ENCODE data around the gene MACROD2.

The MACROD2 gene

GRCh38 chr20:14780508-14780907 is 785.2 kb downstream of the MACROD2 start:
- no peak for DNase-seq

GRCh38 chr20:14782731-14783130 is 787.4 kb downstream of the MACROD2 start:
- DNase-seq = no peak

- no peak for DNase-seq
Observed at GRCh38 chr20:14783766-14784165, 788.5 kb downstream of the MACROD2 start.

GRCh38 chr20:14785065-14785743 is 789.9 kb downstream of the MACROD2 start:
- DNase-seq = no peak

- DNase-seq = no peak
Observed at GRCh38 chr20:14790190-14790589, 794.9 kb downstream of the MACROD2 start.

- no peak for DNase-seq
Observed at GRCh38 chr20:14790771-14791620, 795.7 kb downstream of the MACROD2 start.

GRCh38 chr20:14792915-14793314 is 797.6 kb downstream of the MACROD2 start:
- DNase-seq = no peak

- DNase-seq = no peak
Observed at GRCh38 chr20:14799545-14800216, 804.4 kb downstream of the MACROD2 start.

GRCh38 chr20:14800707-14801425 is 805.5 kb downstream of the MACROD2 start:
- no peak for DNase-seq

- no peak for DNase-seq
Observed at GRCh38 chr20:14801591-14802325, 806.4 kb downstream of the MACROD2 start.

GRCh38 chr20:14807224-14807623 is 811.9 kb downstream of the MACROD2 start:
- DNase-seq = no peak

GRCh38 chr20:14815340-14815739 is 820.0 kb downstream of the MACROD2 start:
- no peak for DNase-seq

- no peak for DNase-seq
Observed at GRCh38 chr20:14816471-14816870, 821.2 kb downstream of the MACROD2 start.

GRCh38 chr20:14817101-14817500 is 821.8 kb downstream of the MACROD2 start:
- DNase-seq = no peak

- DNase-seq = no peak
Observed at GRCh38 chr20:14820771-14821170, 825.5 kb downstream of the MACROD2 start.

- DNase-seq = no peak
Observed at GRCh38 chr20:14821251-14821650, 825.9 kb downstream of the MACROD2 start.

GRCh38 chr20:14824996-14825395 is 829.7 kb downstream of the MACROD2 start:
- DNase-seq = no peak

- no peak for DNase-seq
Observed at GRCh38 chr20:14826543-14827313, 831.4 kb downstream of the MACROD2 start.

- no peak for DNase-seq
Observed at GRCh38 chr20:14828459-14828858, 833.1 kb downstream of the MACROD2 start.

GRCh38 chr20:14829906-14830305 is 834.6 kb downstream of the MACROD2 start:
- DNase-seq = no peak

- DNase-seq = no peak
Observed at GRCh38 chr20:14830466-14830865, 835.1 kb downstream of the MACROD2 start.

Data from T-helper 1 cell (primary cell).